ENCODE measurements around the gene MAN1C1. TPM values are rescaled to one million over a fixed set of nuclear protein-coding genes. Genes with fewer than 3 reads are reported as not detected.

MAN1C1 gene
- total and polyA plus RNA-seq, 2 donors (not counting 3 experiments of a cell fraction or from before 2014, with no cell fraction given): 1.5 to 4.0 TPM

GRCh38 chr1:25675729-25676476 lies 59.3 kb downstream of the MAN1C1 start:
- DNase-seq (ENCODE audit: low read depth, low spot score) (no peak), FAIRE-seq (no peak)
- Histone ChIP-seq H4K20me1 (replicated peaks; ENCODE audit: control insufficient read depth, extremely low read depth, insufficient read depth, low read length) (no peaks in the 10 kb centered on the region), H3K27ac (ENCODE audit: insufficient read depth, low read depth, low read length) (no peak overlapping the region), H3K27me3 (ENCODE audit: control insufficient read depth in 2 of 2, insufficient read depth in 2 of 2, low read length in 2 of 2) (peaks cover 13% of the 10 kb centered on the region in 2 experiments), H3K4me2 (ENCODE audit: insufficient read depth, low read length) (no peak overlapping the region), H3K36me3 (ENCODE audit: control insufficient read depth in 2 of 2, extremely low read depth in 1 of 2, insufficient read depth in 2 of 2, low read length in 2 of 2) (no peaks in the 10 kb centered on the region), H3K4me3 (replicated peaks in 1 of 3; ENCODE audit: insufficient read depth in 1 of 3, low read depth in 1 of 3, low read length in 3 of 3) (no peak overlapping the region), H3K4me1 (ENCODE audit: control insufficient read depth, extremely low read depth, insufficient read depth, low read length) (no peaks in the 10 kb centered on the region), H3K9me3 (replicated peaks; ENCODE audit: control insufficient read depth, insufficient read depth, low read length) (no peaks in the 10 kb centered on the region), H3K9ac (replicated peaks; ENCODE audit: extremely low read depth, insufficient read depth, low read length) (no peak overlapping the region), H3K79me2 (ENCODE audit: control insufficient read depth, insufficient read depth, low read length) (no peaks in the 10 kb centered on the region), H3K9me1 (replicated peaks; ENCODE audit: control insufficient read depth, extremely low read depth, insufficient read depth, low read length) (no peaks in the 10 kb centered on the region), H2AFZ (ENCODE audit: low read depth, low read length) (no peak overlapping the region)
- intact Hi-C loops (cut with micrococcal nuclease) (no loop called here), dilution Hi-C loops (cut with MboI; ENCODE audit: extremely low pct_ligation_motif_present, low sequenced_read_pairs) (no loop called here)
- no TSS peak for BruUV-seq (replicated peaks)
- TF ChIP-seq MAX (IDR thresholded peaks at IDR 0.05; ENCODE audit: insufficient read depth, insufficient read length) (no peak), POLR2A (IDR thresholded peaks at IDR 0.05; ENCODE audit: low read depth, low read length) (no peak)
- ChIA-PET CTCF (interaction anchor here (0.6 to 1.5 kb wide), 3 partner anchors 9 to 67 kb away, joined by 3 to 5 read pairs (median 4); no protein-coding TSS in a partner anchor), POLR2A (no interaction called here)

- Histone ChIP-seq H3K9me3 (replicated peaks; ENCODE audit: control insufficient read depth, insufficient read depth, low read length) (no peaks in the 10 kb centered on the region), H3K4me3 (replicated peaks in 1 of 3; ENCODE audit: insufficient read depth in 1 of 3, low read depth in 1 of 3, low read length in 3 of 3) (no peak overlapping the region), H3K79me2 (ENCODE audit: control insufficient read depth, insufficient read depth, low read length) (no peaks in the 10 kb centered on the region), H2AFZ (ENCODE audit: low read depth, low read length) (no peak overlapping the region), H3K4me1 (ENCODE audit: control insufficient read depth, extremely low read depth, insufficient read depth, low read length) (no peaks in the 10 kb centered on the region), H4K20me1 (replicated peaks; ENCODE audit: control insufficient read depth, extremely low read depth, insufficient read depth, low read length) (no peaks in the 10 kb centered on the region), H3K9ac (replicated peaks; ENCODE audit: extremely low read depth, insufficient read depth, low read length) (no peak overlapping the region), H3K27me3 (ENCODE audit: control insufficient read depth in 2 of 2, insufficient read depth in 2 of 2, low read length in 2 of 2) (peaks cover 13% of the 10 kb centered on the region in 2 experiments), H3K27ac (ENCODE audit: insufficient read depth, low read depth, low read length) (no peak overlapping the region), H3K4me2 (ENCODE audit: insufficient read depth, low read length) (no peak overlapping the region), H3K36me3 (ENCODE audit: control insufficient read depth in 2 of 2, extremely low read depth in 1 of 2, insufficient read depth in 2 of 2, low read length in 2 of 2) (no peaks in the 10 kb centered on the region), H3K9me1 (replicated peaks; ENCODE audit: control insufficient read depth, extremely low read depth, insufficient read depth, low read length) (no peaks in the 10 kb centered on the region)
- no TSS peak for BruUV-seq (replicated peaks)
- FAIRE-seq (no peak), DNase-seq (ENCODE audit: low read depth, low spot score) (peak; percentile 48)
- ChIA-PET POLR2A (no interaction called here), CTCF (interaction anchor here (0.6 to 1.5 kb wide), 3 partner anchors 9 to 68 kb away, joined by 3 to 5 read pairs (median 4); no protein-coding TSS in a partner anchor)
- intact Hi-C loops (cut with micrococcal nuclease) (no loop called here), dilution Hi-C loops (cut with MboI; ENCODE audit: extremely low pct_ligation_motif_present, low sequenced_read_pairs) (no loop called here)
- TF ChIP-seq POLR2AphosphoS5 (IDR thresholded peaks at IDR 0.05; ENCODE audit: insufficient read depth, low read depth, low read length) (no peak), POLR2A (IDR thresholded peaks at IDR 0.05; ENCODE audit: low read depth, low read length) (no peak), MYC (IDR thresholded peaks at IDR 0.05; ENCODE audit: low read depth, low read length) (no peak), MAX (IDR thresholded peaks at IDR 0.05; ENCODE audit: insufficient read depth, insufficient read length) (no peak), EZH2 (IDR thresholded peaks at IDR 0.05; ENCODE audit: borderline replicate concordance, low read depth, low read length, severe bottlenecking) (no peak), CTCF (IDR thresholded peaks at IDR 0.05; ENCODE audit: extremely low read depth in 1 of 2, insufficient read depth in 1 of 2, low read depth in 1 of 2, low read length in 2 of 2) (no peak), GATA2 (IDR thresholded peaks at IDR 0.05; ENCODE audit: insufficient read depth, insufficient read length, low read depth, low read length) (no peak), JUN (IDR thresholded peaks at IDR 0.05; ENCODE audit: borderline replicate concordance, insufficient read depth, insufficient read length, low read depth) (no peak), FOS (IDR thresholded peaks at IDR 0.05; ENCODE audit: borderline replicate concordance, insufficient read depth, low read length) (no peak)
These were observed 59.9 kb downstream of the MAN1C1 start for GRCh38 chr1:25676488-25676887.

Measured in endothelial cell of umbilical vein (primary cell).